IMR-90 (cell line): ENCODE measurements around the gene OSM. TPM values are rescaled to one million over a fixed set of nuclear protein-coding genes. Genes with fewer than 3 reads are reported as not detected.

ENCODE experiments used
- ATAC-seq: fragments of 200-7000 bp; cut with Tn5 transposase; 2 replicates; pipeline ENCODE4 v1.9.1; 2020; ENCODE audit warnings: low read depth, mild to moderate bottlenecking, moderate library complexity
- BruUV-seq: library from RNA; stranded (reverse); fragments of 400-500 nt; replicated peaks from 2 replicates; lab custom pipeline; 2021; lab: Mats Ljungman, UMichigan
- CTCF ChIA-PET: fragments of 300-600 bp; formaldehyde crosslinking; extraction: SDS; loops from one replicate; lab custom pipeline; 2021; ENCODE audit warnings: antibody characterized with exemption; lab: Yijun Ruan, JAX
- POLR2A ChIA-PET: fragments of 300-600 bp; sonication (Branson Sonifier 250); formaldehyde crosslinking; loops from one replicate; lab custom pipeline; 2022; ENCODE audit warnings: antibody characterized with exemption; ENCODE audit not compliant: unreplicated experiment; lab: Charles Lee
- DNase-seq: peaks from one replicate; pipeline ENCODE4 v3.0.0; 2013
- H2AFZ ChIP-seq: replicated peaks from 2 replicates; pipeline ENCODE3; 2013; ENCODE audit warnings: low read length, mild to moderate bottlenecking; ENCODE audit not compliant: poor library complexity
- H2AK5ac ChIP-seq: 2 replicates; pipeline ENCODE4 v1.6.1; 2013; ENCODE audit warnings: low read depth, low read length, inconsistent platforms
- H2AK9ac ChIP-seq: replicated peaks from 2 replicates; pipeline ENCODE3; 2013; ENCODE audit warnings: mild to moderate bottlenecking, low read depth, low read length, moderate library complexity; ENCODE audit not compliant: poor library complexity
- H2BK120ac ChIP-seq: 2 replicates; pipeline ENCODE4 v1.6.1; 2013; ENCODE audit warnings: low read depth, low read length, inconsistent platforms
- H2BK15ac ChIP-seq: 3 replicates; pipeline ENCODE4 v1.6.1; 2013; ENCODE audit warnings: low read depth, low read length, inconsistent platforms
- H2BK20ac ChIP-seq: 2 replicates; pipeline ENCODE4 v1.6.1; 2013; ENCODE audit warnings: low read depth, mild to moderate bottlenecking, inconsistent platforms, low read length, moderate library complexity
- H2BK5ac ChIP-seq: 2 replicates; pipeline ENCODE4 v1.6.1; 2013; ENCODE audit warnings: mild to moderate bottlenecking, low read depth, low read length, inconsistent platforms; ENCODE audit not compliant: poor library complexity, severe bottlenecking
- H3K14ac ChIP-seq: replicated peaks from 2 replicates; pipeline ENCODE4 v1.6.1; 2013; ENCODE audit warnings: low read depth, low read length, inconsistent platforms
- H3K18ac ChIP-seq: 2 replicates; pipeline ENCODE4 v1.6.1; 2013; ENCODE audit warnings: low read depth, low read length, control low read depth
- H3K23ac ChIP-seq: 2 replicates; pipeline ENCODE4 v1.6.1; 2013; ENCODE audit warnings: low read depth, low read length, inconsistent platforms
- H3K27ac ChIP-seq: 2 replicates; pipeline ENCODE4 v1.5.1; 2013; ENCODE audit warnings: mild to moderate bottlenecking, control low read depth, low read length; ENCODE audit not compliant: insufficient read depth
- H3K27me3 ChIP-seq: 2 replicates; pipeline ENCODE4 v1.6.1; 2013; ENCODE audit warnings: low read length; ENCODE audit not compliant: control insufficient read depth, insufficient read depth
- H3K36me3 ChIP-seq: 2 replicates; pipeline ENCODE4 v1.6.1; 2013; ENCODE audit warnings: low read length, mixed read lengths; ENCODE audit not compliant: control insufficient read depth, insufficient read depth
- H3K4ac ChIP-seq: 2 replicates; pipeline ENCODE4 v1.6.1; 2013; ENCODE audit warnings: low read depth, low read length, inconsistent platforms
- H3K4me1 ChIP-seq: 2 replicates; pipeline ENCODE4 v1.6.1; 2013; ENCODE audit warnings: low read length, mixed read lengths; ENCODE audit not compliant: control insufficient read depth, insufficient read depth
- H3K4me2 ChIP-seq: 2 replicates; pipeline ENCODE4 v1.6.1; 2013; ENCODE audit warnings: low read depth, mild to moderate bottlenecking, control low read depth, low read length, moderate library complexity
- H3K4me3 ChIP-seq: 2 replicates; pipeline ENCODE4 v1.5.1; 2013; ENCODE audit warnings: low read depth, mild to moderate bottlenecking, control low read depth, low read length, moderate library complexity; ENCODE audit not compliant: insufficient read depth
- H3K56ac ChIP-seq: 2 replicates; pipeline ENCODE4 v1.6.1; 2013; ENCODE audit warnings: low read length, inconsistent platforms; ENCODE audit not compliant: insufficient read depth; ENCODE audit errors: extremely low read depth
- H3K79me1 ChIP-seq, 2 experiments: 2 replicates each; pipeline ENCODE4 v1.6.1; 2013; ENCODE audit warnings: low read length in 2 of 2, inconsistent platforms in 1 of 2, low read depth in 1 of 2
- H3K9ac ChIP-seq: 2 replicates; pipeline ENCODE4 v1.6.1; 2013; ENCODE audit warnings: low read depth, low read length, control low read depth
- H3K9me1 ChIP-seq: 2 replicates; pipeline ENCODE4 v1.6.1; 2013; ENCODE audit warnings: low read length, inconsistent platforms; ENCODE audit not compliant: insufficient read depth
- H3K9me3 ChIP-seq: 2 replicates; pipeline ENCODE4 v1.6.1; 2013; ENCODE audit warnings: low read length; ENCODE audit not compliant: control insufficient read depth, insufficient read depth
- H4K20me1 ChIP-seq: 2 replicates; pipeline ENCODE4 v1.6.1; 2013; ENCODE audit warnings: low read length, inconsistent platforms; ENCODE audit not compliant: insufficient read depth
- H4K5ac ChIP-seq: 2 replicates; pipeline ENCODE4 v1.6.1; 2013; ENCODE audit warnings: mild to moderate bottlenecking, low read depth, low read length, control low read depth
- H4K8ac ChIP-seq, 2 experiments: 2 replicates each; pipeline ENCODE4 v1.6.1; 2013; ENCODE audit warnings: low read depth in 2 of 2, low read length in 2 of 2, control low read depth in 1 of 2, inconsistent platforms in 1 of 2
- H4K91ac ChIP-seq: 2 replicates; pipeline ENCODE4 v1.6.1; 2013; ENCODE audit warnings: low read depth, low read length, inconsistent platforms; ENCODE audit not compliant: insufficient read depth
- BHLHE40 ChIP-seq: fragments of 150-350 bp; IDR thresholded peaks from 2 replicates; pipeline ENCODE4 v1.6.1; 2016; ENCODE audit warnings: mild to moderate bottlenecking, low read depth, low read length
- CHD1 ChIP-seq: IDR thresholded peaks from 2 replicates; pipeline ENCODE4 v1.6.1; 2012; ENCODE audit warnings: low read depth, low read length, improper control_type of control experiment
- MAFK ChIP-seq: IDR thresholded peaks from 2 replicates; pipeline ENCODE4 v1.6.1; 2012; ENCODE audit warnings: low read depth, low read length, improper control_type of control experiment
- MAZ ChIP-seq: IDR thresholded peaks from 2 replicates; pipeline ENCODE4 v1.6.1; 2012; ENCODE audit warnings: low read depth, mild to moderate bottlenecking, low read length, improper control_type of control experiment, moderate library complexity, borderline replicate concordance
- NFE2L2 ChIP-seq: fragments of 150-350 bp; IDR thresholded peaks from 2 replicates; pipeline ENCODE4 v1.6.1; 2016; ENCODE audit warnings: low read depth, mild to moderate bottlenecking, low read length
- POLR2A ChIP-seq: IDR thresholded peaks from 2 replicates; pipeline ENCODE4 v1.6.1; 2012; ENCODE audit warnings: mild to moderate bottlenecking, low read depth, low read length
- RAD21 ChIP-seq: IDR thresholded peaks from 2 replicates; pipeline ENCODE4 v1.6.1; 2012; ENCODE audit warnings: low read length, improper control_type of control experiment
- RCOR1 ChIP-seq: IDR thresholded peaks from 2 replicates; pipeline ENCODE4 v1.6.1; 2012; ENCODE audit warnings: mild to moderate bottlenecking, low read length, improper control_type of control experiment; ENCODE audit not compliant: insufficient replicate concordance
- RFX5 ChIP-seq: IDR thresholded peaks from 2 replicates; pipeline ENCODE4 v1.8.0; 2012; ENCODE audit warnings: low read depth, mild to moderate bottlenecking, low read length, moderate library complexity
- SMC3 ChIP-seq: fragments of 150-350 bp; IDR thresholded peaks from 2 replicates; pipeline ENCODE4 v1.6.1; 2016; ENCODE audit warnings: low read depth, mild to moderate bottlenecking, antibody characterized with exemption, low read length, moderate library complexity
- WGBS, 2 experiments: methylation state at CpG; one replicate each; pipeline versions ENCODE4 v1.1.5 to v1.1.7; 2013; ENCODE audit warnings: missing lambda C conversion rate in 2 of 2; ENCODE audit not compliant: insufficient read length in 1 of 2; ENCODE audit errors: extremely low coverage in 2 of 2; 5-methylcytosine and 5-hydroxymethylcytosine counted together
- dilution Hi-C: fragments of 300-500 bp; cut with HindIII; formaldehyde crosslinking; loops from one replicate; pipeline ENCODE4 v1.14.3; 2018; ENCODE audit warnings: low sequenced_read_pairs; ENCODE audit not compliant: unreplicated experiment
- in situ Hi-C: fragments of 300-500 bp; cut with MboI; formaldehyde crosslinking; loops from 3 replicates; pipeline ENCODE4 v1.14.3; 2019; ENCODE audit warnings: low sequenced_read_pairs, inconsistent platforms, mixed read lengths
- intact Hi-C: fragments of 100-400 bp; cut with micrococcal nuclease; formaldehyde crosslinking; loops from 2 replicates; pipeline ENCODE4 v1.10.0; 2022
- polyA plus RNA-seq, 3 experiments: library from polyadenylated mRNA; depleted of rRNA; stranded (reverse); fragments of >200 nt; gene quantifications; 2 replicates each; pipeline ENCODE4 v1.2.3, GENCODE V29; 2012; ENCODE audit warnings: low replicate concordance in 1 of 3
- total RNA-seq: library from RNA; depleted of rRNA; stranded (reverse); fragments of >200 nt; gene quantifications from 2 replicates; pipeline ENCODE4 v1.2.3, GENCODE V29; 2012
- TF ChIP-seq, protein P1 (sequence below): fragments of 150-350 bp; IDR thresholded peaks from 2 replicates; pipeline ENCODE4 v1.6.1; 2016; ENCODE audit warnings: low read depth, mild to moderate bottlenecking, low read length, moderate library complexity, borderline replicate concordance

The OSM gene
- total and polyA plus RNA-seq, 2 of the 4 experiments (the other 2 are of a cell fraction): not detected

DNA sequence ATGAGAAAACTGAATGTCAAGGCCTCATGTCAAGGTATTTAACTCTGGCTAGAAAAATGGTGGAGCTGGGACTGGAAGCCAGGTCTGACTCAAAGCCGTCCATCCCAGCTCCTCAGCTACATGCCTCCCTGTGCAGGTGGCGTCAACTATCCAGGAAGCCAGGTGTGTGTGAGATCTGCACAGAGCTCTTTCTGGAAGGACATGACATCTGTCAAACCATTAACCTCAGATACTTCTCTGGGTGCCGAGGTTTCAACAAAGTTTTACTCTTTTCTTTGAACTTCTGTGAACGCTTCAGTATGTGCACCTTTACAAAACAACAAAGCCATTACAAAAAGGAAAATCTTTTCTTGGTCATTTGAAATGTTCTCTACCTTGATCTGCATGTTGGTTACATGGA lies 29.7 kb upstream of the OSM start:
- in situ Hi-C loops (no loop called here), intact Hi-C loops (no loop called here), dilution Hi-C loops (no loop called here)
- Histone ChIP-seq H3K4ac (no peak overlapping the region), H3K9me1 (no peaks in the 10 kb centered on the region; the same call in 1 of the 2 replicates), H2AK5ac (no peak overlapping the region), H3K56ac (no peak overlapping the region), H3K9me3 (no peaks in the 10 kb centered on the region), H4K91ac (no peak overlapping the region), H3K23ac (no peak overlapping the region), H3K4me1 (peaks cover 2% of the 10 kb centered on the region; the same call in 1 of the 2 replicates), H3K14ac (no peak overlapping the region), H4K20me1 (peaks cover 22% of the 10 kb centered on the region), H3K79me1 (peaks cover 10 to 18% of the 10 kb centered on the region in 2 experiments; a peak in 3 of 4 replicates), H3K4me3 (no peak overlapping the region), H3K27ac (no peak overlapping the region), H2AFZ (no peak overlapping the region), H2BK20ac (no peak overlapping the region), H2BK15ac (no peak overlapping the region), H3K36me3 (peaks cover 85% of the 10 kb centered on the region), H3K9ac (no peak overlapping the region), H3K27me3 (no peaks in the 10 kb centered on the region), H4K5ac (no peak overlapping the region), H3K18ac (no peak overlapping the region), H3K4me2 (no peak overlapping the region), H4K8ac (no peak overlapping the region), H2BK5ac (no peak overlapping the region), H2AK9ac (no peak overlapping the region), H2BK120ac (no peak overlapping the region)
- BruUV-seq: no TSS peak
- no peak for TF ChIP-seq MAFK
- TF ChIP-seq RCOR1: no peak
- no peak for TF ChIP-seq SMC3
- no peak for TF ChIP-seq RAD21
- no peak for TF ChIP-seq RFX5
- TF ChIP-seq NFE2L2: no peak
- TF ChIP-seq, protein P1, sequence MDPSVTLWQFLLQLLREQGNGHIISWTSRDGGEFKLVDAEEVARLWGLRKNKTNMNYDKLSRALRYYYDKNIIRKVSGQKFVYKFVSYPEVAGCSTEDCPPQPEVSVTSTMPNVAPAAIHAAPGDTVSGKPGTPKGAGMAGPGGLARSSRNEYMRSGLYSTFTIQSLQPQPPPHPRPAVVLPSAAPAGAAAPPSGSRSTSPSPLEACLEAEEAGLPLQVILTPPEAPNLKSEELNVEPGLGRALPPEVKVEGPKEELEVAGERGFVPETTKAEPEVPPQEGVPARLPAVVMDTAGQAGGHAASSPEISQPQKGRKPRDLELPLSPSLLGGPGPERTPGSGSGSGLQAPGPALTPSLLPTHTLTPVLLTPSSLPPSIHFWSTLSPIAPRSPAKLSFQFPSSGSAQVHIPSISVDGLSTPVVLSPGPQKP: no peak
- TF ChIP-seq MAZ: no peak
- TF ChIP-seq CHD1: no peak
- no peak for TF ChIP-seq POLR2A
- TF ChIP-seq BHLHE40: no peak
- WGBS, 2 experiments: no CpG with 5 or more reads among the region's 4 CpGs
- ATAC-seq (no peak), DNase-seq (no peak)
- ChIA-PET POLR2A (interaction anchor here (0.5 kb wide), 1 partner anchor 26 kb away, joined by 6 read pairs; no protein-coding TSS in a partner anchor), CTCF (interaction anchor here (0.7 kb wide), 1 partner anchor 9 kb away, joined by 3 read pairs; no protein-coding TSS in a partner anchor)
